Glutamatergic neuron (in vitro differentiated cells): ENCODE measurements around the gene UBE3C. TPM values are rescaled to one million over a fixed set of nuclear protein-coding genes. Genes with fewer than 3 reads are reported as not detected.

Experiments
- DNase-seq: peaks from one replicate; pipeline ENCODE4 v3.0.0; 2022
- H3K27ac Mint-ChIP-seq: one replicate; pipeline ENCODE4 v1.8.0; 2020; ENCODE audit warnings: mild to moderate bottlenecking, mixed read lengths, inconsistent platforms; ENCODE audit not compliant: unreplicated experiment
- H3K27me3 Mint-ChIP-seq: one replicate; pipeline ENCODE4 v1.8.0; 2020; ENCODE audit warnings: mild to moderate bottlenecking, moderate library complexity, mixed read lengths, inconsistent platforms; ENCODE audit not compliant: unreplicated experiment
- H3K36me3 Mint-ChIP-seq: one replicate; pipeline ENCODE4 v1.8.0; 2020; ENCODE audit warnings: mild to moderate bottlenecking, mixed read lengths, inconsistent platforms; ENCODE audit not compliant: unreplicated experiment
- H3K4me1 Mint-ChIP-seq: one replicate; pipeline ENCODE4 v1.8.0; 2020; ENCODE audit warnings: mild to moderate bottlenecking, low read depth, mixed read lengths, inconsistent platforms; ENCODE audit not compliant: unreplicated experiment
- H3K4me3 Mint-ChIP-seq: one replicate; pipeline ENCODE4 v1.8.0; 2020; ENCODE audit warnings: mild to moderate bottlenecking, mixed read lengths, inconsistent platforms; ENCODE audit not compliant: unreplicated experiment
- H3K9me3 Mint-ChIP-seq: one replicate; pipeline ENCODE4 v1.8.0; 2020; ENCODE audit warnings: mild to moderate bottlenecking, moderate library complexity, mixed read lengths, inconsistent platforms; ENCODE audit not compliant: unreplicated experiment
- CTCF ChIP-seq: fragments of 200-600 bp; sonication (generic); IDR thresholded peaks from one replicate; pipeline ENCODE4 v1.5.0; 2021; ENCODE audit not compliant: partially characterized antibody, unreplicated experiment
- total RNA-seq: library from RNA; stranded (reverse); fragmentation: NEBNext Ultra II Directional; extraction: Animal tissue kit (Norgen Biotek cat#: 25700); gene quantifications from one replicate; pipeline ENCODE4 v1.2.1, GENCODE V29; 2021; ENCODE audit not compliant: unreplicated experiment

UBE3C gene
- total RNA-seq, 1 donor from 2014 or later = 52.5 TPM

GRCh38 chr7:157141525-157142060, 2.9 kb downstream of the UBE3C start:
- Mint-ChIP-seq H3K4me1 (peaks cover 13% of the 10 kb centered on the region), H3K27me3 (no peaks in the 10 kb centered on the region), H3K27ac (no peak overlapping the region), H3K36me3 (peaks cover 8% of the 10 kb centered on the region), H3K9me3 (peaks cover 2% of the 10 kb centered on the region), H3K4me3 (no peak overlapping the region)
- no peak for TF ChIP-seq CTCF
- no peak for DNase-seq

DNA sequence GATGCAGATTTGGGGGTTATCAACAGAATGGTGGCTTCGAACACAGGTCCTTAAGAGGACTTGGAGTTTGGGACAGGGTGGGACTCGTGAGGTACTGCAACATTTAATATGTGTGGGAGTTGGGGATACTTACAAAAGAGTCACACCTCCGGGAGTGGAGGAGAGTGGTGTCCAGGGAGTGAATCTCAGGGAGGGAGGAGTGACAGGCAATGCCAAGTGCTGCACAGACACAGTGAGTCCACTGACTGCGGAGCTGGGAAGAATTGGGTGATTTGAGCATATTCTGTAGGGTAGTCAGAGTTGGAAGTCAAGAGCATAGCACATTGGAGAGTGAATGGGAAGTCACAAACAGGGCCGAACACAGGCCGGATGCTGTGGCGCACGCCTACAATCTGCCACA, 5.1 kb downstream of the UBE3C start:
- H3K27ac Mint-ChIP-seq = no peak overlapping the region
- peaks cover 8% of the 10 kb centered on the region for H3K36me3 Mint-ChIP-seq
- no peak for DNase-seq

GRCh38 chr7:157149317-157149716, 10.6 kb downstream of the UBE3C start:
- H3K9me3 Mint-ChIP-seq = peaks cover 4% of the 10 kb centered on the region
- H3K36me3 Mint-ChIP-seq = no peaks in the 10 kb centered on the region
- H3K27ac Mint-ChIP-seq = no peak overlapping the region
- no peak for DNase-seq
- H3K27me3 Mint-ChIP-seq = no peaks in the 10 kb centered on the region
- H3K4me1 Mint-ChIP-seq = peaks cover 19% of the 10 kb centered on the region
- H3K4me3 Mint-ChIP-seq = no peak overlapping the region
- TF ChIP-seq CTCF = no peak

More for the DNA sequence above, 5.1 kb downstream of the UBE3C start:
- TF ChIP-seq CTCF = no peak
- H3K9me3 Mint-ChIP-seq = peaks cover 3% of the 10 kb centered on the region
- no peaks in the 10 kb centered on the region for H3K27me3 Mint-ChIP-seq
- H3K4me3 Mint-ChIP-seq = no peak overlapping the region
- peaks cover 13% of the 10 kb centered on the region for H3K4me1 Mint-ChIP-seq

GRCh38 chr7:157150882-157151281, 12.2 kb downstream of the UBE3C start:
- peaks cover 4% of the 10 kb centered on the region for H3K9me3 Mint-ChIP-seq
- peaks cover 20% of the 10 kb centered on the region for H3K4me1 Mint-ChIP-seq
- DNase-seq = peak; percentile 66
- TF ChIP-seq CTCF = no peak
- H3K27me3 Mint-ChIP-seq = no peaks in the 10 kb centered on the region
- no peak overlapping the region for H3K27ac Mint-ChIP-seq
- H3K36me3 Mint-ChIP-seq = no peaks in the 10 kb centered on the region
- peak overlapping the region; percentile 53 for H3K4me3 Mint-ChIP-seq

- Mint-ChIP-seq H3K36me3 (no peaks in the 10 kb centered on the region), H3K27ac (peak overlapping the region; percentile 56), H3K4me3 (peak overlapping the region; percentile 9), H3K27me3 (no peaks in the 10 kb centered on the region), H3K4me1 (peaks cover 20% of the 10 kb centered on the region), H3K9me3 (peaks cover 4% of the 10 kb centered on the region)
- DNase-seq = no peak
- TF ChIP-seq CTCF = no peak
These were observed 13.1 kb downstream of the UBE3C start for GRCh38 chr7:157151626-157152339.
